A549 (cell line): ENCODE measurements around the gene OVCH1. TPM values are rescaled to one million over a fixed set of nuclear protein-coding genes. Genes with fewer than 3 reads are reported as not detected.

Experiments used
- ATAC-seq, 2 experiments: fragments of 200-7000 bp in 1 of 2; fragments of >200 bp in 1 of 2; cut with Nextera tagmentation in 1 of 2; cut with Tn5 transposase in 1 of 2; 3 replicates each; pipeline versions ENCODE4 v1.8.0 to v1.9.1; 2018 to 2020; ENCODE audit warnings: mild to moderate bottlenecking in 1 of 2, moderate library complexity in 1 of 2
- CTCF ChIA-PET: fragments of 300-600 bp; sonication (Branson Sonifier 250); formaldehyde crosslinking; extraction: SDS; loops from one replicate; lab custom pipeline; 2021; ENCODE audit warnings: antibody characterized with exemption, inconsistent platforms; lab: Yijun Ruan, JAX
- POLR2A ChIA-PET: fragments of 350-600 bp; formaldehyde crosslinking; extraction: SDS; loops from one replicate; lab custom pipeline; 2021; ENCODE audit warnings: antibody characterized with exemption, inconsistent platforms; lab: Yijun Ruan, JAX
- DNase-seq, 2 experiments: peaks; one replicate each; pipeline versions ENCODE4 v3.0.0 to v3.0.0-alpha.2; 2011 to 2016; ENCODE audit warnings: low read depth in 1 of 2, low spot score in 1 of 2
- FAIRE-seq: peaks from 2 replicates; lab custom pipeline; 2011; peaks lifted over from hg19 to GRCh38; lab: Jason Lieb, UNC
- H3K27ac ChIP-seq, 2 experiments: fragments of >200 bp; sonication (Bioruptor Twin); formaldehyde crosslinking; 3 replicates each; pipeline ENCODE4 v1.5.1; 2016 to 2017
- H3K4me1 ChIP-seq: fragments of >200 bp; sonication (Bioruptor Twin); formaldehyde crosslinking; 3 replicates; pipeline ENCODE4 v1.6.1; 2016
- H3K4me2 ChIP-seq: fragments of >200 bp; sonication (Bioruptor Twin); formaldehyde crosslinking; 3 replicates; pipeline ENCODE4 v1.6.1; 2016
- H3K4me3 ChIP-seq: fragments of >200 bp; sonication (Bioruptor Twin); formaldehyde crosslinking; 3 replicates; pipeline ENCODE4 v1.5.1; 2016
- H3K9me3 ChIP-seq: fragments of >200 bp; sonication (Bioruptor Twin); formaldehyde crosslinking; 3 replicates; pipeline ENCODE4 v1.6.1; 2016
- BHLHE40 ChIP-seq: IDR thresholded peaks from 2 replicates; pipeline ENCODE4 v1.6.1; 2012; ENCODE audit warnings: low read depth, low read length, inconsistent platforms
- CBX8 ChIP-seq: fragments of 200-600 bp; sonication (generic); IDR thresholded peaks from 2 replicates; pipeline ENCODE4 v1.6.1; 2016
- CEBPB ChIP-seq, 2 experiments: fragments of >200 bp in 1 of 2; sonication (Bioruptor Twin) in 1 of 2; formaldehyde crosslinking in 1 of 2; IDR thresholded peaks; 2 replicates each; pipeline ENCODE4 v1.6.1; 2012 to 2016
- E2F6 ChIP-seq: IDR thresholded peaks from 2 replicates; pipeline ENCODE4 v1.6.1; 2012; ENCODE audit warnings: low read depth, borderline replicate concordance
- EHMT2 ChIP-seq: fragments of 200-600 bp; sonication (generic); IDR thresholded peaks from 2 replicates; pipeline ENCODE4 v1.6.1; 2016; ENCODE audit warnings: antibody characterized with exemption, low read depth, mild to moderate bottlenecking, moderate library complexity
- EP300 ChIP-seq, 2 experiments: fragments of >200 bp; sonication (Bioruptor Twin); formaldehyde crosslinking; IDR thresholded peaks; 2 replicates in 1 of 2; 3 replicates in 1 of 2; pipeline ENCODE4 v1.6.1; 2016 to 2017
- ESRRA ChIP-seq: fragments of 150-350 bp; IDR thresholded peaks from 2 replicates; pipeline ENCODE4 v1.6.1; 2014; ENCODE audit warnings: mild to moderate bottlenecking, low read length, borderline replicate concordance
- FOXS1 ChIP-seq: fragments of 250-450 bp; sonication (Bioruptor Pico); IDR thresholded peaks from 2 replicates; pipeline ENCODE4 v1.5.0; 2020; ENCODE audit warnings: mild to moderate bottlenecking, moderate library complexity
- HDAC2 ChIP-seq: fragments of 200-600 bp; sonication (generic); IDR thresholded peaks from 2 replicates; pipeline ENCODE4 v1.6.1; 2016
- HOXA7 ChIP-seq: fragments of 250-450 bp; sonication (Bioruptor Pico); IDR thresholded peaks from 2 replicates; pipeline ENCODE4 v1.5.0; 2020; ENCODE audit warnings: mild to moderate bottlenecking, moderate library complexity
- HOXB5 ChIP-seq: fragments of 250-450 bp; sonication (Bioruptor Pico); IDR thresholded peaks from 2 replicates; pipeline ENCODE4 v1.5.0; 2020; ENCODE audit warnings: mild to moderate bottlenecking, moderate library complexity
- JUN ChIP-seq, 2 experiments: fragments of >200 bp; sonication (Bioruptor Twin); formaldehyde crosslinking; IDR thresholded peaks; 2 replicates in 1 of 2; 3 replicates in 1 of 2; pipeline ENCODE4 v1.6.1; 2016 to 2017
- KDM1A ChIP-seq: fragments of 200-600 bp; sonication (generic); IDR thresholded peaks from 2 replicates; pipeline ENCODE4 v1.6.1; 2016; ENCODE audit warnings: low read depth, mild to moderate bottlenecking
- MAZ ChIP-seq: fragments of 150-350 bp; IDR thresholded peaks from 2 replicates; pipeline ENCODE4 v1.6.1; 2014; ENCODE audit warnings: antibody characterized with exemption, low read depth, low read length, borderline replicate concordance
- MYC ChIP-seq: IDR thresholded peaks from 2 replicates; pipeline ENCODE4 v1.6.1; 2012; ENCODE audit warnings: mild to moderate bottlenecking, inconsistent platforms, low read length, improper control_type of control experiment, borderline replicate concordance
- PBX3 ChIP-seq: IDR thresholded peaks from 2 replicates; pipeline ENCODE4 v1.6.1; 2012
- PHF8 ChIP-seq: fragments of 200-600 bp; sonication (generic); IDR thresholded peaks from 2 replicates; pipeline ENCODE4 v1.6.1; 2016; ENCODE audit warnings: low read depth, mild to moderate bottlenecking, antibody characterized with exemption, moderate library complexity, borderline replicate concordance
- POLR2A ChIP-seq: IDR thresholded peaks from 2 replicates; pipeline ENCODE4 v1.6.1; 2012; ENCODE audit warnings: mild to moderate bottlenecking, low read length
- RNF2 ChIP-seq: fragments of 200-600 bp; sonication (generic); IDR thresholded peaks from 2 replicates; pipeline ENCODE4 v1.6.1; 2016; ENCODE audit warnings: low read depth, mild to moderate bottlenecking, antibody characterized with exemption, moderate library complexity, borderline replicate concordance
- SMC3 ChIP-seq: fragments of >200 bp; sonication (Bioruptor Twin); formaldehyde crosslinking; IDR thresholded peaks from 3 replicates; pipeline ENCODE4 v1.6.1; 2018; ENCODE audit warnings: inconsistent platforms
- SREBF2 ChIP-seq: fragments of 450-650 bp; IDR thresholded peaks from 2 replicates; pipeline ENCODE4 v1.6.1; 2014; ENCODE audit warnings: mild to moderate bottlenecking, moderate library complexity
- TFCP2L1 ChIP-seq: fragments of 250-450 bp; sonication (Bioruptor Pico); IDR thresholded peaks from 2 replicates; pipeline ENCODE4 v1.5.0; 2021; ENCODE audit warnings: mild to moderate bottlenecking
- TP53 ChIP-seq: fragments of 250-450 bp; sonication (Bioruptor Pico); IDR thresholded peaks from 2 replicates; pipeline ENCODE4 v1.5.0; 2021; ENCODE audit warnings: mild to moderate bottlenecking, moderate library complexity
- ZC3H11A ChIP-seq: fragments of 450-650 bp; IDR thresholded peaks from 2 replicates; pipeline ENCODE4 v1.6.1; 2014; ENCODE audit warnings: antibody characterized with exemption, mild to moderate bottlenecking
- ZFP36 ChIP-seq: fragments of 450-650 bp; IDR thresholded peaks from 2 replicates; pipeline ENCODE4 v1.6.1; 2014; ENCODE audit warnings: borderline replicate concordance; ENCODE audit not compliant: partially characterized antibody
- WGBS: methylation state at CpG from one replicate; pipeline ENCODE4 v1.1.6; 2017; ENCODE audit errors: missing lambda C conversion rate; 5-methylcytosine and 5-hydroxymethylcytosine counted together
- polyA plus RNA-seq, 4 experiments: library from polyadenylated mRNA; depleted of rRNA in 3 of 4; stranded (reverse); fragments of >200 nt; fragmentation: RNase III in 1 of 4; extraction: RNeasy Plus Mini Kit Qiagen cat#74134 plus additional on column Dnase treatment in 1 of 4; gene quantifications; 2 replicates in 3 of 4; 3 replicates in 1 of 4; pipeline ENCODE4 v1.2.3, GENCODE V29; 2011 to 2017
- TF ChIP-seq, protein P1 (sequence below): fragments of 450-650 bp; IDR thresholded peaks from 2 replicates; pipeline ENCODE4 v1.6.1; 2014; ENCODE audit warnings: antibody characterized with exemption
- TF ChIP-seq, protein P2 (sequence below): fragments of 200-600 bp; sonication (generic); IDR thresholded peaks from 2 replicates; pipeline ENCODE4 v1.6.1; 2016; ENCODE audit warnings: antibody characterized with exemption, mild to moderate bottlenecking, moderate library complexity

The OVCH1 gene
- polyA plus RNA-seq, 2 of the 4 experiments (the other 2 are of a cell fraction): not detected

DNA sequence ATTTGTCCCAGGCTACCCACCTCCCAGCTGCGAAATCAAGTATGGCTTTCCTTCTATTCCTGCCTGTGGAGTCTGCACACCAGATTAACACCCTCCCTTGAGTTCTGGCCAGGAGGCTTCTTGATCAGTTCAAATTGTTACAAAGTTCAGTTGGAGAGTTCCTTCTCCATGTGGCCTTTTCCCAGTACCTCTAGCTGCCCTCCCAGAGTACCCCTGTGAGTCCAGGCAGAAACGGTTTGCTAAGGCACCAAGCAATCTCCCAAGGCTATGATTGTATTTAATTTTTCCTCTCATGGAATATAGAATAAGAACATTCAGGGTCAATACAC is 66.8 kb downstream of the OVCH1 start:
- POLR2A ChIA-PET: no interaction called here
- DNase-seq (no peak), FAIRE-seq (no peak)
- H3K27ac ChIP-seq: no peak overlapping the region
- no peak overlapping the region for H3K4me2 ChIP-seq
- H3K4me3 ChIP-seq: no peak overlapping the region
- no peaks in the 10 kb centered on the region for H3K9me3 ChIP-seq
- H3K4me1 ChIP-seq: no peaks in the 10 kb centered on the region
- TF ChIP-seq ZC3H11A: no peak
- TF ChIP-seq MYC: no peak
- TF ChIP-seq E2F6: no peak
- TF ChIP-seq CBX8: no peak
- TF ChIP-seq FOXS1 (CRISPR knock-in tag): no peak
- TF ChIP-seq EP300 (IDR thresholded peaks at IDR 0.05): no peak
- no peak for TF ChIP-seq JUN (IDR thresholded peaks at IDR 0.05)
- TF ChIP-seq ESRRA: no peak
- TF ChIP-seq HOXA7 (CRISPR knock-in tag): no peak
- TF ChIP-seq, protein P1, sequence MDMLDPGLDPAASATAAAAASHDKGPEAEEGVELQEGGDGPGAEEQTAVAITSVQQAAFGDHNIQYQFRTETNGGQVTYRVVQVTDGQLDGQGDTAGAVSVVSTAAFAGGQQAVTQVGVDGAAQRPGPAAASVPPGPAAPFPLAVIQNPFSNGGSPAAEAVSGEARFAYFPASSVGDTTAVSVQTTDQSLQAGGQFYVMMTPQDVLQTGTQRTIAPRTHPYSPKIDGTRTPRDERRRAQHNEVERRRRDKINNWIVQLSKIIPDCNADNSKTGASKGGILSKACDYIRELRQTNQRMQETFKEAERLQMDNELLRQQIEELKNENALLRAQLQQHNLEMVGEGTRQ: no peak
- TF ChIP-seq TP53 (CRISPR knock-in tag): no peak
- no peak for TF ChIP-seq TFCP2L1 (CRISPR knock-in tag)
- TF ChIP-seq HOXB5: no peak
- TF ChIP-seq, all 56 proteins: peak for 0
- ATAC-seq: no peak
- 3% methylated on average over 2 of the region's 2 CpGs for WGBS
- CTCF ChIA-PET: no interaction called here

DNA sequence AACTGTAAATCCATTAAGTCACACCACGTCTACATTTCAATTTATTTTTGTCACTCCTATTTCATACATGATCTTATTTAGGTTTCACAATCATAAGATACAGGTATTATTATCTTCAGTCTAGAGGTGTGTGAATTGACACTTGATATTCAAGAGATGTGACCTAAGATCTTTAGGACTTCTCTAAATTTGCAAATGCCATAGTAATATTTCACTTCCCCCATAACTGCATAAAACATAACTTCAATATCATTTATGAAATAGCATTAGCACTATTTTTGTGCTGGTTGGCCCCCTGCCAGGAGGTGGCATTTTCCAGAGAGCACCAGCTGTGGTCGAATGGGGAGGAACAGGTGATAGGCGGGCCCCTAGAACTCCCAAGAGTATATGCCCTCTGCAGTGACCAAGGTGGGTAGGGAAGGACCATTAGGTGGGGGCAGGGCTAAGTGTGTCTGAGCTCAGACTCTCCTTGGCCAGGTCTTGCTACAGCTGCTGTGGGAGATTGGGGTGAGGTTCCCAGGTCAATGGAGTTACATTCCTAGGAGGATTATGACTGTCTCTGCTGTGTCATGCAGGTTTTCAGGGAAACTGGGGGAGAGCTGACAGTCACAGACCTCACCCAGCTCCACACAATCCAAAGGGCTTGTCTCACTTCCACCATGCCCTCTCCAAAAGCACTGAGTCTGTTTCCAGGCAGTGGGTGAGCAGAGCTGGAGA is 67.3 kb downstream of the OVCH1 start:
- no peak overlapping the region for H3K27ac ChIP-seq
- no peaks in the 10 kb centered on the region for H3K9me3 ChIP-seq
- ChIA-PET POLR2A (no interaction called here), CTCF (no interaction called here)
- FAIRE-seq (no peak), DNase-seq (no peak), ATAC-seq (no peak)
- H3K4me2 ChIP-seq: no peak overlapping the region
- under 1% methylated on average over 3 of the region's 3 CpGs for WGBS
- no peak for TF ChIP-seq CEBPB (IDR thresholded peaks at IDR 0.05)
- no peak for TF ChIP-seq SREBF2
- no peak for TF ChIP-seq PBX3
- TF ChIP-seq EHMT2: no peak
- TF ChIP-seq, protein P2, sequence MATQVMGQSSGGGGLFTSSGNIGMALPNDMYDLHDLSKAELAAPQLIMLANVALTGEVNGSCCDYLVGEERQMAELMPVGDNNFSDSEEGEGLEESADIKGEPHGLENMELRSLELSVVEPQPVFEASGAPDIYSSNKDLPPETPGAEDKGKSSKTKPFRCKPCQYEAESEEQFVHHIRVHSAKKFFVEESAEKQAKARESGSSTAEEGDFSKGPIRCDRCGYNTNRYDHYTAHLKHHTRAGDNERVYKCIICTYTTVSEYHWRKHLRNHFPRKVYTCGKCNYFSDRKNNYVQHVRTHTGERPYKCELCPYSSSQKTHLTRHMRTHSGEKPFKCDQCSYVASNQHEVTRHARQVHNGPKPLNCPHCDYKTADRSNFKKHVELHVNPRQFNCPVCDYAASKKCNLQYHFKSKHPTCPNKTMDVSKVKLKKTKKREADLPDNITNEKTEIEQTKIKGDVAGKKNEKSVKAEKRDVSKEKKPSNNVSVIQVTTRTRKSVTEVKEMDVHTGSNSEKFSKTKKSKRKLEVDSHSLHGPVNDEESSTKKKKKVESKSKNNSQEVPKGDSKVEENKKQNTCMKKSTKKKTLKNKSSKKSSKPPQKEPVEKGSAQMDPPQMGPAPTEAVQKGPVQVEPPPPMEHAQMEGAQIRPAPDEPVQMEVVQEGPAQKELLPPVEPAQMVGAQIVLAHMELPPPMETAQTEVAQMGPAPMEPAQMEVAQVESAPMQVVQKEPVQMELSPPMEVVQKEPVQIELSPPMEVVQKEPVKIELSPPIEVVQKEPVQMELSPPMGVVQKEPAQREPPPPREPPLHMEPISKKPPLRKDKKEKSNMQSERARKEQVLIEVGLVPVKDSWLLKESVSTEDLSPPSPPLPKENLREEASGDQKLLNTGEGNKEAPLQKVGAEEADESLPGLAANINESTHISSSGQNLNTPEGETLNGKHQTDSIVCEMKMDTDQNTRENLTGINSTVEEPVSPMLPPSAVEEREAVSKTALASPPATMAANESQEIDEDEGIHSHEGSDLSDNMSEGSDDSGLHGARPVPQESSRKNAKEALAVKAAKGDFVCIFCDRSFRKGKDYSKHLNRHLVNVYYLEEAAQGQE: no peak
- TF ChIP-seq BHLHE40: no peak
- TF ChIP-seq JUN (IDR thresholded peaks at IDR 0.05): no peak
- TF ChIP-seq ZFP36: no peak
- no peak for TF ChIP-seq KDM1A
- TF ChIP-seq FOXS1 (CRISPR knock-in tag): no peak
- TF ChIP-seq MAZ: no peak
- no peak for TF ChIP-seq PHF8
- no peak for TF ChIP-seq RNF2
- TF ChIP-seq SMC3: no peak
- no peak for TF ChIP-seq POLR2A
- TF ChIP-seq HDAC2: no peak
- TF ChIP-seq TFCP2L1 (CRISPR knock-in tag): no peak
- no peaks in the 10 kb centered on the region for H3K4me1 ChIP-seq
- no peak overlapping the region for H3K4me3 ChIP-seq
